GM19099 (cell line): Measurements from ENCODE around the gene STAT2.

Experiments
- POLR2A ChIP-seq: IDR thresholded peaks from 3 replicates; pipeline ENCODE4 v1.6.1; 2011; ENCODE audit warnings: low read depth; ENCODE audit not compliant: insufficient read length; ENCODE audit errors: extremely low read depth

The STAT2 gene

DNA sequence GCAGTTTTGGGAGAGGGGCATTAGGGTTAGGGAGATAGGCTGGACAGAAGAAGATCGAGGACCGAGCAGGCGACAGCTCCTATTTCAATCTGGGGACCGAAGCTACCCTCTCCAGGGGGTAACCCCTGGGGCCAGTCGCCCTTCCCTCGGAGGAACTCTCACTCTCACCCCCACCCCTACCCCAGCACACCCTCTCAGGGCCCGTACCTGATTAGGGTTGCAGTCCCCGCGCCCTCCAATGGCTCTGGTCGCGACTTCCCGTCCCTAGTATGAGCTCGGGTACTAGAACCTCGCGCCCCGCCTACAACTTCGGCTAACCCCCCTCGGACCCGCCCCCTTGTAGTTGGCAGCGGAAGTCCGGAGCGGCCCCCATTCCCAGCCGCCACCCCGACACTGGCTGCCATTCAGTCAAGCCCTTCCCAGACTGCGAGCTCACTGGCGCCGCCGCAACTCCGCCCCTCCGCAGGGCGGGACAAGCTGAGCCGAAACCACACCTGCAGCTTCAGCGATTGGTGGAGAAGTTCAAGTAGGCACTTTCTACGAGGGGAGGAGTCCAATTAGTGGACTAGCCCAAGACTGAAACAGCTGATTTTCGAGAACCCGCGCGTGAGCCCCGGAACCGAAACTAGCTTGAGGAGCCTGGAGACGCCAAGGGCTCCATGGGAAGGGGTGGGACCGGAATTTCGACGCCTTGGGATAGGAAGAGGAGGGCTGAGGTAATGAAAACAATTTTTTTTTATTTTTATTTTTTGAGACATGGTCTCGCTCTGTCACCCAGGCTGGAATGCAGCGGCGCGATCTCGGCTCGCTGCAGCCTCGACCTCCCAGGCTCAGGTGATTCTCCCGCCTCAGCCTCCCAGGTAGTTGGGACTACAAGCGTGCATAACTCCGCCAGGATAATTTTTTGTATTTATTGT is at the start of gene STAT2:
Gene STAT2 (minus strand): TSS at position 257 of the 917 bp plus-strand sequence. CDS start 3,536 bp downstream, outside the sequence.
- TF ChIP-seq POLR2A = peak; percentile 89

DNA sequence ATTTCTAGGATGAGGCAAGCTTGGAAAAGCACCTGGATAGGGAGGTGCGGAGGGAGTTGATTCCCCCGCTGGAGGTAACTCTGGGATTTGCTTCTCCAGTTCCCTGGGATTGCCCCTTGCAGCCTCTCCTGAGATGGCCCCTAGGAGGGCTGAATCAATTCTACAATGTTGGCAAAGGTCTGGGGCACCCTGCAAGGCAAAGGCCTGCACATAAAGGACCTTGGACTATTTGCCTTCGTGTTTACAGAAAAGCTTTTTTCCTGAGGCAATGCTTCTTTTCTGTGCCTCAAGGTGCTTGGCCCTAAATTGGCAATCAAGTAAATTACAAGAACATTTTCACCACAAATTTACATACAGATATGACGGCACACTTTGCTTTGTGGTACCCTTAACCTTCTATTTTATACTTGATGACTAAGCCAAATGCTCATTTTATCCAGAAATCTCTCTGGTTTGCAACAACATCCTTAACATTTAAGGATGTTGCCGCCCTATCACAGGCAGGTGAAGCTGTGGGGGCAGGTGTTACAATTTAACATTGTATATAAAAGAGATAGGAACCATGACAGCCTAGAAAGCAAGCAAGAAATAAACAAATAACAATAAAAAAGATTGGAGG is 49.0 kb upstream of the STAT2 start:
- TF ChIP-seq POLR2A = no peak

GRCh38 chr12:56398324-56398723 is 38.4 kb upstream of the STAT2 start:
- no peak for TF ChIP-seq POLR2A

DNA sequence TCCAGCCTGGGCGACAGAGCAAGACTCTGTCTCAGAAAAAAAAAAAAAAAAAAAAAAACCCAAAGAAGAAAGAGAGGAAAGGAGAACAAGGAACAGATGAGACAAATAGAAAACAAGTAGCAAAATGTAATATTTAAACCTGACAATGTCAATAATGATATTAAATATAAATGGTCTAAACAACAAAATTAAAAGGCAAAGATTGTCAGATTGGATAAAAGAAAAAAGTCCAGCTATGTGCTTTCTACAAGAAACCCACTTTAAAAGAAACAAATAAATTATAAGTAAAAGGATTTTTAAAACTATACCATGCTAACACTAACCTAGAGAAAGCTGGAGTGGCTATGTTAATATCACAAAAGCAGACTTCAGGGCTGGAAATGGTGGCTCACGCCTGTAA is 32.4 kb upstream of the STAT2 start:
- no peak for TF ChIP-seq POLR2A

- TF ChIP-seq POLR2A = no peak
These were observed 31.8 kb upstream of the STAT2 start for GRCh38 chr12:56391721-56392120.

- no peak for TF ChIP-seq POLR2A
These were observed 29.5 kb upstream of the STAT2 start for GRCh38 chr12:56389412-56389811.

- TF ChIP-seq POLR2A = no peak
These were observed 27.3 kb upstream of the STAT2 start for GRCh38 chr12:56387152-56387736.

GRCh38 chr12:56385873-56386272 is 26.0 kb upstream of the STAT2 start:
- TF ChIP-seq POLR2A = no peak

- no peak for TF ChIP-seq POLR2A
These were observed 22.7 kb upstream of the STAT2 start for GRCh38 chr12:56382611-56383010.

GRCh38 chr12:56377989-56378316 is 18.0 kb upstream of the STAT2 start:
- no peak for TF ChIP-seq POLR2A

- no peak for TF ChIP-seq POLR2A
These were observed 17.5 kb upstream of the STAT2 start for GRCh38 chr12:56377310-56377988.

GRCh38 chr12:56375598-56376434 is 15.9 kb upstream of the STAT2 start:
- no peak for TF ChIP-seq POLR2A

GRCh38 chr12:56374726-56375597 is 15.1 kb upstream of the STAT2 start:
- no peak for TF ChIP-seq POLR2A
